NT2/D1 (cell line): Measurements from ENCODE around the gene SLC7A14.

ENCODE experiments used
- DNase-seq: peaks from one replicate; pipeline ENCODE4 v3.0.0-alpha.2; 2011; ENCODE audit warnings: low read depth, low spot score
- H3K27me3 ChIP-seq: 2 replicates; pipeline ENCODE4 v1.6.0; 2011; ENCODE audit warnings: mild to moderate bottlenecking; ENCODE audit not compliant: insufficient read length, insufficient read depth
- H3K36me3 ChIP-seq: 2 replicates; pipeline ENCODE4 v1.6.1; 2011; ENCODE audit warnings: mild to moderate bottlenecking, low read length, mixed read lengths; ENCODE audit not compliant: insufficient read depth, insufficient read length
- H3K4me1 ChIP-seq: 2 replicates; pipeline ENCODE4 v1.5.1; 2011; ENCODE audit not compliant: insufficient read depth, insufficient read length
- H3K4me3 ChIP-seq: 2 replicates; pipeline ENCODE4 v1.5.1; 2011; ENCODE audit warnings: low read depth; ENCODE audit not compliant: insufficient read length
- H3K9ac ChIP-seq: 2 replicates; pipeline ENCODE4 v1.6.0; 2011; ENCODE audit warnings: low read depth; ENCODE audit not compliant: insufficient read length
- H3K9me3 ChIP-seq: 2 replicates; pipeline ENCODE4 v1.5.1; 2011; ENCODE audit warnings: mild to moderate bottlenecking, low read length; ENCODE audit not compliant: insufficient read depth
- SUZ12 ChIP-seq: IDR thresholded peaks from 2 replicates; pipeline ENCODE4 v1.6.1; 2011; ENCODE audit not compliant: insufficient read length, insufficient read depth; ENCODE audit errors: extremely low read depth
- YY1 ChIP-seq: IDR thresholded peaks from 2 replicates; pipeline ENCODE4 v1.6.1; 2011; ENCODE audit not compliant: insufficient read length, insufficient read depth
- ZNF274 ChIP-seq: IDR thresholded peaks from 2 replicates; pipeline ENCODE4 v1.6.1; 2011; ENCODE audit warnings: mild to moderate bottlenecking, low read depth, low read length

SLC7A14 gene

DNA sequence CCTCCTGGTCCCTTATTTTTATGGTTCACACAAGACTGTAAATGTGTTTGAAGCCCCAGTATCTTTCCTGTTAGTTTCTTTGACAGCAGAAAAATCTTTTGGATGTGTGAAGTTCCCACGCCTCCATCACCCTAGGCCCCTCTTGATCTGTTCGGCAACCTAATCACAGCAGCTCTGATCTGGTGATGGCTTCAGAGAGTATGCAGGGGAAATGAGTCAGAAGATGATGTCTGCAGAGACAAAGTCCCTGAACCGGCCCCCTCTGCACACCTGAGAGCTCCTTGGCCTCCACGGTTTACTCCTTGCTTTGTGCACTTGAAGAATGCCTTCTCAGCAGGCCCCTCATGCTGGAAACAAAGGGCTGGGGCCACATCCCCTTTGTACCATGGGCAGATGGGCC is 103.7 kb downstream of the SLC7A14 start:
- H3K36me3 ChIP-seq = no peaks in the 10 kb centered on the region
- TF ChIP-seq ZNF274 = no peak
- TF ChIP-seq SUZ12 = no peak
- no peak for TF ChIP-seq YY1
- H3K4me3 ChIP-seq = no peak overlapping the region
- peaks cover 9% of the 10 kb centered on the region for H3K4me1 ChIP-seq
- peaks cover 2% of the 10 kb centered on the region for H3K27me3 ChIP-seq
- H3K9me3 ChIP-seq = no peaks in the 10 kb centered on the region
- no peak overlapping the region for H3K9ac ChIP-seq
- no peak for DNase-seq

GRCh38 chr3:170480111-170480510 is 105.8 kb downstream of the SLC7A14 start:
- DNase-seq = no peak
- H3K9me3 ChIP-seq = no peaks in the 10 kb centered on the region
- H3K9ac ChIP-seq = no peak overlapping the region
- TF ChIP-seq YY1 (no peak), SUZ12 (no peak), ZNF274 (no peak)
- no peaks in the 10 kb centered on the region for H3K36me3 ChIP-seq
- no peaks in the 10 kb centered on the region for H3K27me3 ChIP-seq
- no peak overlapping the region for H3K4me3 ChIP-seq
- no peaks in the 10 kb centered on the region for H3K4me1 ChIP-seq

- no peaks in the 10 kb centered on the region for H3K9me3 ChIP-seq
- no peaks in the 10 kb centered on the region for H3K4me1 ChIP-seq
- H3K27me3 ChIP-seq = no peaks in the 10 kb centered on the region
- H3K36me3 ChIP-seq = no peaks in the 10 kb centered on the region
- no peak for DNase-seq
- H3K4me3 ChIP-seq = no peak overlapping the region
- TF ChIP-seq ZNF274 = no peak
- no peak for TF ChIP-seq SUZ12
- no peak for TF ChIP-seq YY1
- H3K9ac ChIP-seq = no peak overlapping the region
Observed at GRCh38 chr3:170477395-170477794, 108.5 kb downstream of the SLC7A14 start.

GRCh38 chr3:170476291-170476690 is 109.6 kb downstream of the SLC7A14 start:
- no peak for TF ChIP-seq SUZ12
- no peak for TF ChIP-seq ZNF274
- TF ChIP-seq YY1 = no peak
- H3K4me1 ChIP-seq = no peaks in the 10 kb centered on the region
- H3K9me3 ChIP-seq = no peaks in the 10 kb centered on the region
- no peaks in the 10 kb centered on the region for H3K27me3 ChIP-seq
- H3K4me3 ChIP-seq = no peak overlapping the region
- H3K36me3 ChIP-seq = no peaks in the 10 kb centered on the region
- H3K9ac ChIP-seq = no peak overlapping the region
- DNase-seq = no peak

DNA sequence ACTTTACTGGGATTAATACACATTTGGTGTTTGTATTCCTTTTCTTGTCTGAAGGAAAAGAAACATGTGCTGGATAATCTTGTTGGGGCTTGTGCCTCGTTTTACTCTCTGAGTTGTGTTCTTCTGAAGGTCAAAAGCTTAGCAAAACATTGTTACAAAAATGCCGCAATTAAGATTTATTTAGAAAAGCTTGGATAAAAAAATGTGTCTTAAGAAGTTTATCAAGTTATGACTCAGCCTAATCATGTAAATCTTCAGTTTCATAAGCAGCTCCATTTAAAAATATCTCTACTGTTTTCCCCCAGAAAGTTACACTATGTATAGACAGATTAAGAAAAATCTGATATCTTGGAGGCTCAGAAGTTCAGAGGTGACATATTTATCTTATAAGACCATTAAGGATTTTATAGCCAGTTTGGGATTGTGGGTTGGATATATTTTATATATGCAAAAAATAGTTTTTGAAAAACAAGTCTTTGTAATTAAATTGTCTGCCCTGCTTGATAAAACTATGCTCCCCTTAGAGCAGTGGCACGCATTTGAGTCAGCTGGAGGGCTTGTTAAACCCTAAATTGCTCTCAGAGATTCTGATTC is 110.7 kb downstream of the SLC7A14 start:
- TF ChIP-seq YY1 (no peak), SUZ12 (no peak), ZNF274 (no peak)
- H3K27me3 ChIP-seq = no peaks in the 10 kb centered on the region
- peaks cover 4% of the 10 kb centered on the region for H3K4me1 ChIP-seq
- DNase-seq = no peak
- H3K9me3 ChIP-seq = no peaks in the 10 kb centered on the region
- H3K36me3 ChIP-seq = no peaks in the 10 kb centered on the region
- no peak overlapping the region for H3K4me3 ChIP-seq
- H3K9ac ChIP-seq = no peak overlapping the region

DNA sequence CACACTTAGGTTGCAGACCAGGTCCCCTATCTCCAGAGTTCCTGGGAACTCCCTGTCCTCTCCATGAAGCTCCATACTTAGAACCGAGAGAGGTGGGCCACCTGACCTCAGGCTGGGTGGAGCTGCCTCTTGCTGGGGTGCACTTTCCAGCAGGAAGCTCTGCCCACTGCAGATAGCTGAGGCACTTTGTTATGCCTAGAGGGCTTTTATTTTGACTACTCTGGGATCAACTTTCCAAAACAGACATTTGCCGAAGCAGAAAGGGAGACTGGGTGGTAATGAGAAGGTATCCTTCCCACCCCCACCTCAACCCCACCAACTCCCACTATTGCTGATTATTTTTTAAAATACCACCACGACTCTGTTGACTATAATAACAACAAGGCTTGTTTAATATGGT is 112.5 kb downstream of the SLC7A14 start:
- no peak overlapping the region for H3K4me3 ChIP-seq
- peaks cover 4% of the 10 kb centered on the region for H3K4me1 ChIP-seq
- H3K9ac ChIP-seq = no peak overlapping the region
- H3K27me3 ChIP-seq = no peaks in the 10 kb centered on the region
- TF ChIP-seq ZNF274 = no peak
- no peak for TF ChIP-seq SUZ12
- no peak for TF ChIP-seq YY1
- no peaks in the 10 kb centered on the region for H3K9me3 ChIP-seq
- H3K36me3 ChIP-seq = no peaks in the 10 kb centered on the region
- DNase-seq = no peak

DNA sequence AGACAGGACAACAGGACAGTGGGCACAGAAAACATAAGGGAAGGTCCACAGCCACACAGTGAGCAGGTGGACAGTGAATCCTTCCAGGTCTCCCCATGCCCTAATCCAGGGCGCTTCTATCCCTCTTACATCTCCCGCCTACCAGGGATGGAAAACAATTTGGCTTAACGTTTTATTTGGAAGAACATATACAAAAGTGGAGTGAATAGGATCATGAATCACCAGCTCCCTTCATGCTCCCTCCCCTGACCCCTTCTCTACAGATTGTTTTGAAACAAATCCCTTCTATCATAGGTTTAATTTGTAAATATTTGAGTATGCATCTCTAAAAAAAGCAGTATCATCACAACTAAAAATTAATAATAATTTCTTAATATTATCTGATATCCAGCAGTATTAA is 114.7 kb downstream of the SLC7A14 start:
- Histone ChIP-seq H3K36me3 (no peaks in the 10 kb centered on the region), H3K9ac (no peak overlapping the region), H3K4me1 (peaks cover 4% of the 10 kb centered on the region), H3K4me3 (no peak overlapping the region), H3K9me3 (no peaks in the 10 kb centered on the region), H3K27me3 (no peaks in the 10 kb centered on the region)
- TF ChIP-seq YY1 (no peak), SUZ12 (no peak), ZNF274 (no peak)
- DNase-seq = no peak
